22Rv1 (cell line): ENCODE measurements around the gene TAOK3.

ENCODE experiments used
- H3K27ac ChIP-seq: fragments of 450-650 bp; 2 replicates; pipeline ENCODE4 v1.5.1; 2017
- CTCF ChIP-seq: fragments of 450-650 bp; IDR thresholded peaks from 2 replicates; pipeline ENCODE4 v1.5.1; 2017; ENCODE audit warnings: mild to moderate bottlenecking
- ZFX ChIP-seq: fragments of 450-650 bp; IDR thresholded peaks from 2 replicates; pipeline ENCODE4 v1.6.1; 2017; ENCODE audit warnings: antibody characterized with exemption, borderline replicate concordance

The TAOK3 gene

GRCh38 chr12:118353721-118354120, 19.0 kb downstream of the TAOK3 start:
- H3K27ac ChIP-seq = no peak overlapping the region
- TF ChIP-seq ZFX (no peak), CTCF (no peak)

GRCh38 chr12:118350908-118351559, 21.7 kb downstream of the TAOK3 start:
- H3K27ac ChIP-seq = no peak overlapping the region
- TF ChIP-seq ZFX = no peak
- TF ChIP-seq CTCF = no peak

- H3K27ac ChIP-seq = peak overlapping the region; percentile 31
- TF ChIP-seq ZFX (no peak), CTCF (no peak)
These were observed 24.8 kb downstream of the TAOK3 start for GRCh38 chr12:118347916-118348315.

GRCh38 chr12:118346895-118347294, 25.8 kb downstream of the TAOK3 start:
- H3K27ac ChIP-seq = peak overlapping the region; percentile 31; the same call in 1 of the 2 replicates
- no peak for TF ChIP-seq ZFX
- no peak for TF ChIP-seq CTCF

- TF ChIP-seq ZFX = no peak
- TF ChIP-seq CTCF = no peak
- H3K27ac ChIP-seq = no peak overlapping the region
These were observed 27.4 kb downstream of the TAOK3 start for GRCh38 chr12:118345355-118345754.

GRCh38 chr12:118344829-118345228, 27.9 kb downstream of the TAOK3 start:
- TF ChIP-seq ZFX = no peak
- no peak overlapping the region for H3K27ac ChIP-seq

GRCh38 chr12:118342090-118342489, 30.6 kb downstream of the TAOK3 start:
- TF ChIP-seq CTCF (no peak), ZFX (no peak)
- H3K27ac ChIP-seq = peak overlapping the region; percentile 6; the same call in 1 of the 2 replicates
